T-helper 17 cell (primary cell): ENCODE measurements around the gene SESN3. TPM values are rescaled to one million over a fixed set of nuclear protein-coding genes. Genes with fewer than 3 reads are reported as not detected.
"Not testable (repeated sequence)": the region's sequence is repeated elsewhere in the genome, so short reads cannot be mapped to it uniquely, and the experiment has no call there.

Experiments used
- ATAC-seq: fragments of 150-1000 bp; cut with Tn5 transposase; 2 replicates; pipeline ENCODE4 v1.10.0; 2021; ENCODE audit warnings: mild to moderate bottlenecking, moderate library complexity
- DNase-seq, 3 donors: peaks; one replicate each; pipeline versions ENCODE4 v3.0.0 to v3.0.0-alpha.2; 2020 to 2021
- H3K9me3 ChIP-seq: one replicate; pipeline ENCODE4 v1.7.0; 2013; ENCODE audit warnings: low read length, mild to moderate bottlenecking; ENCODE audit not compliant: control insufficient read depth, poor library complexity, severe bottlenecking
- H3K27ac Mint-ChIP-seq: one replicate; pipeline ENCODE4 v1.8.0; 2022; ENCODE audit warnings: mild to moderate bottlenecking, moderate library complexity, mixed read lengths
- H3K27me3 Mint-ChIP-seq: one replicate; pipeline ENCODE4 v1.8.0; 2022; ENCODE audit warnings: mixed read lengths
- H3K36me3 Mint-ChIP-seq: one replicate; pipeline ENCODE4 v1.8.0; 2022; ENCODE audit warnings: low read depth, mixed read lengths
- H3K4me1 Mint-ChIP-seq: one replicate; pipeline ENCODE4 v1.8.0; 2022; ENCODE audit warnings: mild to moderate bottlenecking, mixed read lengths
- H3K4me3 Mint-ChIP-seq: one replicate; pipeline ENCODE4 v1.8.0; 2022; ENCODE audit warnings: mild to moderate bottlenecking, moderate library complexity, mixed read lengths
- total RNA-seq, 4 donors: library from RNA in 2 of 4; stranded (reverse) in 2 of 4; gene quantifications; one replicate each; pipeline ENCODE4 v1.2.3 and lab custom pipeline; 2022 to 2026

Gene SESN3, protein sequence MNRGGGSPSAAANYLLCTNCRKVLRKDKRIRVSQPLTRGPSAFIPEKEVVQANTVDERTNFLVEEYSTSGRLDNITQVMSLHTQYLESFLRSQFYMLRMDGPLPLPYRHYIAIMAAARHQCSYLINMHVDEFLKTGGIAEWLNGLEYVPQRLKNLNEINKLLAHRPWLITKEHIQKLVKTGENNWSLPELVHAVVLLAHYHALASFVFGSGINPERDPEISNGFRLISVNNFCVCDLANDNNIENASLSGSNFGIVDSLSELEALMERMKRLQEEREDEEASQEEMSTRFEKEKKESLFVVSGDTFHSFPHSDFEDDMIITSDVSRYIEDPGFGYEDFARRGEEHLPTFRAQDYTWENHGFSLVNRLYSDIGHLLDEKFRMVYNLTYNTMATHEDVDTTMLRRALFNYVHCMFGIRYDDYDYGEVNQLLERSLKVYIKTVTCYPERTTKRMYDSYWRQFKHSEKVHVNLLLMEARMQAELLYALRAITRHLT
- total RNA-seq (10 to 100 TPM; 48.7 to 53.0 TPM), total RNA-seq (lab: John Stamatoyannopoulos, UW) (79.7 to 127 reads per million in 2 donors)

DNA sequence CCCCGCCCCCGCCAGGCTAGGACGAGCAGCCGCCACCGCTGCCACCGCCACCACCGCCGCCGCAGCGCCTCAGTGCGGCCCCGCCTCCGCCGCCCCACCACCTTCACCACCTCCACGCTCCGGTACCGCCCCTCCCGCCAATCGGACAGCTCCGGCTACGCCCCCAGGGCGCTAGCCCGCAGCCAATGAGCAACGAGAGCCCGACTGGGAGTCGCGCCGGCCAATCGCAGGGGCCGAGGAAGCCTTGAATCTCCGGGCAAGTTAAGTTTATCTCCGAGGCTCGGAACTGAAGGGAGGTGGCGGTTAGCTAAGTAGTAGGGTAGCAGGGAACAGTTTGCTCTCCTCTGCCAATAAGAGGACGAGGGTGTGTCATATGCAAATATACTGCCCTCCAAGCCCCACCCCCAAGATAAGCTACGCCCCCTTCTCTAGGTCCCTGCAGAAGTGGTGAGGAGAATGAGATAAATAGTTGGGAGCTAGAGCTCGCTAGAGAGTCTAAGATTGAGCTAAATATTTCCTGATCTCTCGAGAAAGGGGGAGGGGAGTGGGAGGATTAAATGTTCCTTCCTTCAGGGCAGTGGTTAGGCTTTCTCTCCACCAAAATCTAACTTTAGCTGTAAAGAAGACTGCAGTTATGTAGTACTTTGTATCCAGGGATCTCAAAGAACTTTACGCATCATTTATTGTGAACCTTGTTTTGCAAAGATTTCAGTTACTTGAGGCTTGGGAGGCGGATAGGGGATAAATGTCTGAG is at the start of gene SESN3:
Gene SESN3, minus strand, starts transcription at position 76 of the 754 bp plus-strand sequence. CDS start 342 bp downstream, outside the sequence.
- no peaks in the 10 kb centered on the region for H3K36me3 Mint-ChIP-seq
- no peaks in the 10 kb centered on the region for H3K9me3 ChIP-seq
- peaks cover 34% of the 10 kb centered on the region for H3K4me1 Mint-ChIP-seq
- no peaks in the 10 kb centered on the region for H3K27me3 Mint-ChIP-seq
- H3K27ac Mint-ChIP-seq: peak within 1 kb of the TSS; percentile 92
- ATAC-seq (peak; percentile 88), DNase-seq (peak; percentile 98 to 99 (median 98))
- H3K4me3 Mint-ChIP-seq: no peak within 1 kb of the TSS

DNA sequence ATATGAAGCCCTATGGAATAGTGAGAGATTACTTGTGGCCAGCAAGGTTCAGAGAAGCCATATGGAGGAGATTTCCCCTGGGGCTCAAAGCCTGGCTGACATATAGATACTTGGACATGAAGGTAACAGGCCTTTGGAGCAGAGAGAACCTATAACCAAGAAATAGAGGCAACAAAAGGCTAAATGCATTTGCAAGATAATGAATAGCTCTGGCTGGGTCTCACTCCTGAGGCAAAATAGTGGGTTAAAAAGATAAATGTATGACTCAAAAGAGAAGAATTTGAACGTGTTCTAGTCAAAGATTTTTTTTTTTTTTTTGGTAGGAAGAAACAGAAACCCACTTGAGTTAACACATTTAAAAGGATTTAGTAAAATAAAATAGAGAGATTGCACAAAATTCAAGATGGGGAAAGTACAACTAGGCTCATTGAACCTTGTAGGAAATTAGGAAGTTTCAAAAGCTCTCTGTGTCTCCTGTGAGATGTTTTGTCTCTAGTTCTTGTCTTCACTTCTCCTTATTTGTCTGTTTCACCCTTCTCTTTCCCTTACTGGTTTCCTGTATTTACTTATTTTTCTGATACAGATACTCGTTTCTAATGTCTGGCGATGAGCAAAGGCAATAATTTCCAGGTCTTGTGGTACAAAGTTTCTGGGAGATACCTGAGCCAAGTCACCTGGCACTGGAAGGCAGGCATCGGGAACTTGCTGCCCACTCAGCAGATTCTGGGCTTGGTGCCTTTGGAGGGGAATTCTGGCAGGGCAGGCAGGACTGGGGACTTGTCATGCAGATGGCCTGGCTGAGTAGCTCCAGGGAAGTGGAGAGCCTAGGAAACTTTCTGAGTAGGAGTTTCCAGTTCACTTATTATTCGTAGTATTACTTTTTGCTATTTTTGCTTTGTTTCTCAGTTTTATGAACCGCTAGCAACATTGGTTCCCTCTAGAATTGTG is 49.2 kb upstream of the SESN3 start:
- DNase-seq (no peak), ATAC-seq (no peak)
- peaks cover 4% of the 10 kb centered on the region for H3K36me3 Mint-ChIP-seq
- no peak overlapping the region for H3K4me3 Mint-ChIP-seq
- H3K4me1 Mint-ChIP-seq: peaks cover 3% of the 10 kb centered on the region
- no peaks in the 10 kb centered on the region for H3K9me3 ChIP-seq
- no peaks in the 10 kb centered on the region for H3K27me3 Mint-ChIP-seq
- H3K27ac Mint-ChIP-seq: no peak overlapping the region

DNA sequence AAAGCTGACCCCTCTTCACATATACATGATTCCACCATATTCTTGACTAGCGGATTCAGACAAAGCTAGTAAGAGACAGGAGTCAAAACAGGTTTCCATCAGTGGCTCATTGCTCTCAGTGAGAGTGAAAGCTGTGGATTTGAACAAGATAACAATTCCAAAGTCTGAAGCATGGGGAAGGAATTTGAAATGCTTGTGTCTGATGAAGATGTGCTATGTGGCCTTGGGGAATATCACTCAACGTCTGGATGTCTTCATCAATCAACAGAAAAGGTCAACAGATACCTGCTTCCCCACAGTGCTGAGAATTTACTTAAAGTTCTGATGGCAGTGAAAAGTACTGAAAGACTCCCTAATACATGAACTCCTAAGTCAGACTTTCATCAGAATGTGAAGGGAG is 46.9 kb upstream of the SESN3 start:
- Mint-ChIP-seq H3K27me3 (no peaks in the 10 kb centered on the region), H3K4me3 (no peak overlapping the region), H3K27ac (no peak overlapping the region), H3K36me3 (peaks cover 2% of the 10 kb centered on the region), H3K4me1 (no peaks in the 10 kb centered on the region)
- no peak for ATAC-seq
- no peaks in the 10 kb centered on the region for H3K9me3 ChIP-seq
- no peak for DNase-seq

DNA sequence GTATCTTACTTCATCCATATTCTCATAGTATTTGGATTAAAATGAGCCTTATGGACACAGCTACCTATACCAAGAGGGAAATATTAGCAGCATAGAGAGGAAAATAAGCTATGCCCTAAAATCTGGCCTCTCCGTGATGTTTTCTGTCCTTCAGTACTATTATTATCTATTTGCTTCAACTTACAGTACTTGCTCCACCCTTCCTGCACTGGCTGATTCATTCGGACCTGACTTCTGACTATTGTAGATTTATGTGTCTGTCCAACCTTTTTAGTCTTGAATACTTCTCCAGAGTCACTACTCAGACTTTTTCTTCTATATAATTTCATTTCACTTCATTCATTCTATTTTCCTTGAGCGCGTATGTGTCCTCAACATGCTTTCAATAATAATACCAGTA is 45.1 kb upstream of the SESN3 start:
- H3K9me3 ChIP-seq: no peaks in the 10 kb centered on the region
- peaks cover 2% of the 10 kb centered on the region for H3K36me3 Mint-ChIP-seq
- no peak for ATAC-seq

DNA sequence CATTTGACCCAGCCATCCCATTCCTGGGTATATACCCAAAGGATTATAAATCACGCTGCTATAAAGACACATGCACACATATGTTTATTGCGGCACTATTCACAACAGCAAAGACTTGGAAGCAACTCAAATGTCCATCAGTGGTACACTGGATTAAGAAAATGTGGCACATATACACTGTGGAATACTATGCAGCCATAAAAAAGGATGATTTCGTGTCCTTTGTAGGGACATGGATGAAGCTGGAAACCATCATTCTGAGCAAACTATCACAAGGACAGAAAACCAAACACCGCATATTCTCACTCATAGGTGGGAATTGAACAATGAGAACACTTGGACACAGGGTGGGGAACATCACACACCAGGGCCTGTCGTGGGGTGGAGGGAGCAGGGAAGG is 42.6 kb upstream of the SESN3 start:
- not testable (repeated sequence) for H3K36me3 Mint-ChIP-seq, H3K27me3 Mint-ChIP-seq, DNase-seq, H3K27ac Mint-ChIP-seq, H3K4me1 Mint-ChIP-seq, ATAC-seq, H3K9me3 ChIP-seq, H3K4me3 Mint-ChIP-seq

More for the DNA sequence above, 45.1 kb upstream of the SESN3 start:
- Mint-ChIP-seq H3K4me1 (no peaks in the 10 kb centered on the region), H3K27me3 (no peaks in the 10 kb centered on the region), H3K4me3 (no peak overlapping the region), H3K27ac (no peak overlapping the region)
- no peak for DNase-seq

DNA sequence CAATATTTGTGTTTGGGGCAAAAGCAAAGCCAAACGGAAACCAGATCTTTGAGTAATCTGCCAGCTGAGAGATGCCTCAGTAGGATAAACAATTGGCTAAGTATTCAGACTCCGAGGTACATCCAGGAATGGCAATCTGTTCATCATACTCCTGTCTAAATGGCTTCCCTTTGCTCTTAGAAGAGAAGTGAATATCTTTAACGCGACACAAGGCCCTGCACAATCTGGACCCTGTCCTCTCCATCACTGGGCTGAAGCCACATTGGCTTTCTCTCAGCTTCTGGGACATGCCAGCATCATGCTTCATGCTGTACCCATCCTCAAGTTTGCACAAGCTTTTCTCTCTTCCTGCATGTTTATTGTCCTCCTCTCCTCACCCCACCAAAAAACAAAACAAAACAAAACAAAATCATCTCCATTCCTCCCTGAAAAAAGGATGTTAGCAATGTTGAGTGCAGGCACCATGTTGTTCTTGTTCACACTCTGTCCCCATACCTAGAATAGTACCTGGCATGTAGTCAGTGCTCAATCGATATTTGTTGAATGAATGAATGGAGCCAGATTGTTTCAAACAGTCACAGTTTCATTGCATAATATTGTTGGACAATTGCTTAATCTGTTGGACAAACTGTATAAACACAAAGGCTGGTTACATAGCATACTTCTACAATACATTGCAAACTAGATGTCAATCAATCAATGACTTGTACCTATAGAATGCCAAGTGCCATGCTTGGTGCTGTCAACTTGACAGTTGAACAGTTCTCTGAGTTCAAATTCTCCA is 38.2 kb upstream of the SESN3 start:
- H3K36me3 Mint-ChIP-seq: no peaks in the 10 kb centered on the region
- no peaks in the 10 kb centered on the region for H3K9me3 ChIP-seq
- DNase-seq (no peak), ATAC-seq (no peak)
- H3K27me3 Mint-ChIP-seq: no peaks in the 10 kb centered on the region
- no peak overlapping the region for H3K4me3 Mint-ChIP-seq
- no peaks in the 10 kb centered on the region for H3K4me1 Mint-ChIP-seq
- no peak overlapping the region for H3K27ac Mint-ChIP-seq

DNA sequence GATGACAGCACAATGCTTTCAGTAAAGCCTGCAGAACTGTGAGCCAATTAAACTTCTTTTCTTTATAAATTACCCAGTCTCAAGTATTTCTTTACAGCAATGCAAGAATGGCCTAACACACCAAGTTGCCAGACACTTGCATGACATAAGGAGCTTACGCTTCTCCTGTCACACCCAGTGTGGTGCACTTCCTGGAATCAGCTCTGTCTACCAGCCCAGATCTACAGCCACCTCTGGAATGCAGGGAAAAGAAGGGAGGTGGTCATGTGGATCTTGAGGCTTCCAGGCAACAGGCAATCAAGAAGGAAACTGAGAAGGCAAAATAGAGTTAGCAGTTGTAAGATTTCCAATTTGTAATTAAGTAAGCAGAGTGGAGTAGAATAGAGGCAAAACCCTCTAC is 37.4 kb upstream of the SESN3 start:
- Mint-ChIP-seq H3K36me3 (no peaks in the 10 kb centered on the region), H3K4me1 (peaks cover 5% of the 10 kb centered on the region), H3K27ac (no peak overlapping the region), H3K4me3 (no peak overlapping the region), H3K27me3 (no peaks in the 10 kb centered on the region)
- no peak for ATAC-seq
- no peak for DNase-seq
- H3K9me3 ChIP-seq: no peaks in the 10 kb centered on the region

DNA sequence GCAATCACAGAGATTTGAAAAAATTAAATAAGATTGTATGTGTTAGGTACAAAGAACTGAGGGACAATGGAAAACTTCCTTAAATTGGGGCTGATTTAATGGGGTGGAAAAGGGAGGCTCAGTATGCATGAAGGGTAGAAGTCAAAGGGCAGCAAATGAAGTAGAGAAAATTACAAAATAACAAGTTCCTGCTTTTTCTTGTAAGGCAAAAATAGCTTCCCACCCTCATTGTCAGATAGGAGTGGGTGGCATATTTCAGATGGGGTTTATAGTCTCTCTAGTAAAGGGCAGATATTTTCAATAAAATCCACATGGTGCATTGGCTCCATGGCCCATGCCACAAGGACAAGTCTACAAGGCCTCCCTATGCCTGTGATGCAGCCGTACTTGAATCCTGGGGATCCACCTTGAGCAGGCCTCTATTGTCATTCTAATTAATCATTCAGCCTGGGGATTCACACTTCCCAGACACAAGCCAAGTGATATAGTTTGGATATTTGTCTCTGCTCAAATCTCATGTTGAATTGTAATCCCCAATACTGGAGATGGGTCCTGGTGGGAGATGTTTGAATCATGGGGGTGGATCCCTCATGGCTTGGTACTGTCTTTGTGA is 36.7 kb upstream of the SESN3 start:
- no peak overlapping the region for H3K4me3 Mint-ChIP-seq
- no peaks in the 10 kb centered on the region for H3K27me3 Mint-ChIP-seq
- H3K4me1 Mint-ChIP-seq: peaks cover 7% of the 10 kb centered on the region
- DNase-seq: no peak
- H3K27ac Mint-ChIP-seq: no peak overlapping the region
- ATAC-seq: no peak
- no peaks in the 10 kb centered on the region for H3K9me3 ChIP-seq
- no peaks in the 10 kb centered on the region for H3K36me3 Mint-ChIP-seq

DNA sequence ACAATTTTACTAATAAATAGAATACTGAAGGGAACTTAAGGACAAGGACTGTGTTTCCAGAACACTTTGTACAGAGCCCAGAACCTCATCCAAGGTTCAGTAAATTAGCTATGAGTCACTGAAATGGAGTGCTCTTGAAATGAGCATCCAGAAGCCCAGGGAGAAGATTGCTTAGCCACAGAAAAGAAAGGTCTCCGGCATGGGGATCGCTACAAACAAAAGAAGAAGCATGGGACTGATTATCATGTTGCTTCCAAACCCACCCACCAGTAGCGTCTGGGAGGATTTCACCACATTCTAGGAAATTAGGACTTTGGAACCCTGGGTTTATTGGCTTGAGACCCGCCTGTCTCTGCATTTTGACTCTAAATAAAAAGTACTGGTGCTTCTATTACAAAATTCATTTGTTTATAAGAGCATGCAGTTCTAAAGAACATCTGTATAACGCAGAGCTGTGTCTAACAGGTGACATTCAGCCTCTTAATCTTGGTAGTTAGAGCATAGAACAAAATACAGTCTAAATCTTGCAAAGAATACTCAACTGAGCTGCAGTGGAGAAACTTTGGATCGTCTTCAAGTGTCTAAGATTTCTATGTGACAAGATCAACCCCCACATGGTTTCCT is 35.9 kb upstream of the SESN3 start:
- H3K9me3 ChIP-seq: no peaks in the 10 kb centered on the region
- no peak overlapping the region for H3K4me3 Mint-ChIP-seq
- no peak overlapping the region for H3K27ac Mint-ChIP-seq
- H3K36me3 Mint-ChIP-seq: no peaks in the 10 kb centered on the region
- peaks cover 7% of the 10 kb centered on the region for H3K4me1 Mint-ChIP-seq
- DNase-seq: no peak
- ATAC-seq: no peak
- no peaks in the 10 kb centered on the region for H3K27me3 Mint-ChIP-seq

DNA sequence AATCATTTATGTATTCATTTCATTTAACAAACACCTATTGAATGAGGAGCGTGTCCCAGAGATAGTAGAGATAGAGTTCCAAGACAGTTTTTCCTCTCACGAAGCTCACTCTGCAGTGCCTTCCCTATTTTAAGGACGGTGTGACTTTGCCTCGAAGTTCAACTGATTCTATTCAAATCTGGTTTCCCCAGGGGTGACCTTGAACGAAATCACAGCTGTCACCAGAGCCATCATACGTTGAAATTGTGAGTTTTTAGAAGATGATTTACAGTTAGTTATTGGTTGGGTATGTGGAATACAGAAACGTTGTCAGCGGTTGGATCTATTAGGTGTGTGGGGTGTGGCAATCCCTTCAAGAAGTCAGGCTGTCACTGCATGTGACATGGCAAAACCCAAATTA is 33.9 kb upstream of the SESN3 start:
- Mint-ChIP-seq H3K36me3 (no peaks in the 10 kb centered on the region), H3K4me3 (no peak overlapping the region), H3K27ac (no peak overlapping the region), H3K4me1 (peaks cover 7% of the 10 kb centered on the region), H3K27me3 (no peaks in the 10 kb centered on the region)
- ATAC-seq (no peak), DNase-seq (no peak)
- no peaks in the 10 kb centered on the region for H3K9me3 ChIP-seq

DNA sequence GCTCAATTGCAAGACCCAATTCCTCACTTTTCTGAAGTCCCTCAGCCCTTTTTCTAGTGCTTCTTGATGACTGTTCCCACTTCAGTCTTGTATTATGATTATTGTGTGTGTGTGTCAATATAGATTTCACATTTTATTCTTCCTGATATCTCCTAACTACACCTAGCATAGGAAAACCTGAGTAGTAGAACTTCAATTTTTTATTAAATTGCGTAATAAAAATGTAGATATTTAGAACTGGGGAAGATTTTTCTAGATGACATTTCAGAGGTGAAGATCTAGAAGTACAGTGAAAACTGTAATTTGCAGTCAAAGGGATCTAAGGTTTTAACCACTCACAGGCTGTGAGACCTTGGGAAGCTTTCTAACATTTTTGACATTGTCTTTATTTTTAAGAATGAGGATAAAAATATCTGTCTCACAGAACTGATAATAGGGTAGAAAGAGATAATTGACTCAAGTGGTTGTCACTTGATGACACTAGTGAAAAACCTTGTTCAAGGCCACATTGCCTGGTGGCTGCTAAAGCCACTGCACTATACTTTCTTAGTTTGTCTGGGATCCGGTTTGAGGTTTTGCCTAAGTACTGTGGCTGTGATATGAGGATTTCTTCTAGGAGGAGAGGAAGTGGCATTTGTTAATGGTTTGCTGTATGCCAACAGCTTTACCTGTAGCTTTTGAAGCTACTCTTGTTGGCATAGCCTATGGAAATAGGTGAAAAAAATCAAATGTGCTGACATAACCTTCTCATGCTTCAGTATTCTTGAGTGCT is 32.2 kb upstream of the SESN3 start:
- DNase-seq: no peak
- H3K9me3 ChIP-seq: no peaks in the 10 kb centered on the region
- peaks cover 7% of the 10 kb centered on the region for H3K4me1 Mint-ChIP-seq
- no peak for ATAC-seq
- H3K27ac Mint-ChIP-seq: peak overlapping the region; percentile 44
- H3K36me3 Mint-ChIP-seq: no peaks in the 10 kb centered on the region
- H3K4me3 Mint-ChIP-seq: no peak overlapping the region
- H3K27me3 Mint-ChIP-seq: no peaks in the 10 kb centered on the region
